CD4-positive, CD25-positive, alpha-beta regulatory T cell (primary cell): ENCODE data around the gene ABI1. TPM values are rescaled to one million over a fixed set of nuclear protein-coding genes. Genes with fewer than 3 reads are reported as not detected.

Experiments
- ATAC-seq, 2 donors: fragments of 150-1000 bp; cut with Tn5 transposase; one replicate each; pipeline ENCODE4 v1.10.0; 2021; ENCODE audit warnings: low read depth in 2 of 2, moderate number of reproducible peaks in 2 of 2, moderate library complexity in 1 of 2
- DNase-seq, 3 donors: peaks; one replicate each; pipeline versions ENCODE4 v3.0.0 to v3.0.0-alpha.2; 2012 to 2022; ENCODE audit warnings: mixed read lengths in 1 of 3
- H3K27ac ChIP-seq: one replicate; pipeline ENCODE4 v1.7.0; 2013; ENCODE audit warnings: mild to moderate bottlenecking, low read length; ENCODE audit not compliant: insufficient read depth, poor library complexity, severe bottlenecking
- H3K27me3 ChIP-seq: one replicate; pipeline ENCODE4 v1.7.0; 2013; ENCODE audit warnings: low read length; ENCODE audit not compliant: control insufficient read depth, insufficient read depth
- H3K36me3 ChIP-seq: one replicate; pipeline ENCODE4 v1.7.0; 2013; ENCODE audit warnings: mild to moderate bottlenecking, low read length, moderate library complexity; ENCODE audit not compliant: control insufficient read depth, insufficient read depth
- H3K4me1 ChIP-seq: 2 replicates; pipeline ENCODE4 v1.7.0; 2013; ENCODE audit warnings: mild to moderate bottlenecking, low read length; ENCODE audit not compliant: insufficient read depth, control insufficient read depth, poor library complexity, severe bottlenecking
- H3K4me3 ChIP-seq: one replicate; pipeline ENCODE4 v1.7.0; 2013; ENCODE audit warnings: low read depth, mild to moderate bottlenecking, low read length, moderate library complexity
- H3K9me3 ChIP-seq, 2 experiments: 1 replicate in 1 of 2; 2 replicates in 1 of 2; pipeline ENCODE4 v1.7.0; 2013; ENCODE audit warnings: low read length in 2 of 2, mild to moderate bottlenecking in 1 of 2, moderate library complexity in 1 of 2; ENCODE audit not compliant: control insufficient read depth in 2 of 2
- H3K27ac Mint-ChIP-seq, 3 donors: one replicate each; pipeline ENCODE4 v1.8.0; 2020 to 2022; ENCODE audit warnings: mild to moderate bottlenecking in 3 of 3, mixed read lengths in 3 of 3, moderate library complexity in 2 of 3
- H3K27me3 Mint-ChIP-seq: one replicate; pipeline ENCODE4 v1.8.0; 2022; ENCODE audit warnings: mild to moderate bottlenecking, mixed read lengths
- H3K36me3 Mint-ChIP-seq: one replicate; pipeline ENCODE4 v1.8.0; 2020; ENCODE audit warnings: mixed read lengths
- H3K4me1 Mint-ChIP-seq, 4 donors: one replicate each; pipeline ENCODE4 v1.8.0; 2020 to 2022; ENCODE audit warnings: mixed read lengths in 4 of 4, mild to moderate bottlenecking in 1 of 4
- H3K4me3 Mint-ChIP-seq, 4 donors: one replicate each; pipeline ENCODE4 v1.8.0; 2020 to 2022; ENCODE audit warnings: mild to moderate bottlenecking in 4 of 4, mixed read lengths in 4 of 4, moderate library complexity in 3 of 4
- H3K9me3 Mint-ChIP-seq, 7 donors: one replicate each; pipeline ENCODE4 v1.8.0; 2020 to 2022; ENCODE audit warnings: mixed read lengths in 7 of 7, mild to moderate bottlenecking in 3 of 7, moderate library complexity in 2 of 7
- polyA plus RNA-seq, 4 donors: library from polyadenylated mRNA; unstranded; fragments of 300-500 nt; fragmentation: Illumina TruSeq; gene quantifications; one replicate each; pipeline ENCODE4 v1.2.3, GENCODE V29; 2021
- total RNA-seq: library from RNA; stranded (reverse); gene quantifications from one replicate; pipeline ENCODE4 v1.2.3, GENCODE V29; 2022

ABI1 gene
- total and polyA plus RNA-seq, 5 donors from 2014 or later: 94.0 to 123 (median 97.9) TPM

DNA sequence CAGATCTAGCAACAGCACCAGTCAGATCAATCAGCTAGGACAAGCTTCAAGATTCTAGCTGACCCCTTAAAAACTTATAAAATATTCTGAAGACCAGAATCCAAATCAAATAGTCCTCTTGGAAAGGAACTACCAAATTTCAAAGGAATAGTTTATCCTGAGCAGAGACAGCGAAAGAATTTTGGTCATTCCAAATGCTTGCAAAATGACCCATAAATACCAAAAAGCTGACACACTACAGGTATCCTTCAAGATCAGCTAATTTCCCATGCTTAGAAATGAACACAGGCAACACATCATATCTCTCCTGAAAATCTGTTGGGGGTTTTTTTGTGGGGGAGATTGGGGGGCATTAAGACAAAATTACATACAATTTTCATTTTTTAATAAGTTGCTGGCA is 84.5 kb downstream of the ABI1 start:
- Histone ChIP-seq H3K27me3 (no peaks in the 10 kb centered on the region), H3K4me1 (peaks cover 48% of the 10 kb centered on the region), H3K27ac (no peak overlapping the region), H3K4me3 (peak overlapping the region; percentile 7), H3K36me3 (peaks cover 5% of the 10 kb centered on the region), H3K9me3 (no peaks in the 10 kb centered on the region)
- no peak for ATAC-seq
- Mint-ChIP-seq H3K4me1 (peaks cover 53 to 87% (median 76%) of the 10 kb centered on the region in 4 donors), H3K27ac (no peak overlapping the region), H3K27me3 (no peaks in the 10 kb centered on the region), H3K4me3 (peak overlapping the region in 1 of 4 donors; percentile 7), H3K9me3 (no peaks in the 10 kb centered on the region), H3K36me3 (peaks cover 9% of the 10 kb centered on the region)
- DNase-seq: no peak

- no peaks in the 10 kb centered on the region for H3K27me3 ChIP-seq
- H3K4me1 ChIP-seq: peaks cover 29% of the 10 kb centered on the region
- Mint-ChIP-seq H3K9me3 (no peaks in the 10 kb centered on the region), H3K27ac (peak overlapping the region in 1 of 3 donors; percentile 70), H3K4me3 (peak overlapping the region in 1 of 4 donors; percentile 25), H3K4me1 (peaks cover 53 to 74% (median 65%) of the 10 kb centered on the region in 4 donors), H3K36me3 (peaks cover 11% of the 10 kb centered on the region), H3K27me3 (no peaks in the 10 kb centered on the region)
- no peaks in the 10 kb centered on the region for H3K9me3 ChIP-seq
- DNase-seq (no peak), ATAC-seq (no peak)
- H3K4me3 ChIP-seq: peak overlapping the region; percentile 32
- H3K36me3 ChIP-seq: peaks cover 18% of the 10 kb centered on the region
- H3K27ac ChIP-seq: no peak overlapping the region
Measured at GRCh38 chr10:26773633-26774032, 87.1 kb downstream of the ABI1 start.

DNA sequence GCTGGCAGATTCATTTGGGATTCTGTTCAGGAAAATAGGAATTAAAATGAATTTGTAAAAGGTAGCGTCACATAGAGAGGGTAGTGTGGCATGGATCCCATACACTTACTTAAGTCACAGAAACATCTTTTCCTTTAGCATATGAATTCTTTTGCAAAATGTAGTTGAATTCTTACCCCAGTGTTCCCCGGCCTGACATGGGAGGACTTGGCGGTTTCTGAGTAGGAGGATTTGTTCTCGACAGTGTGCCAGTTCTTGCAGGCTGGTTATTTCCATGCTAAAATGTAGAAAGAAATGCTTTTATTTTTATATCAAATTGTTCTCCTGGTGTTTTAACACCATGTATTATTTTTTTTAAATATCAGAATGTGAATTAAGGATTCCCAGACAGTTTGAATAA is 90.7 kb downstream of the ABI1 start:
- ATAC-seq (no peak), DNase-seq (no peak)
- Histone ChIP-seq H3K36me3 (peaks cover 37% of the 10 kb centered on the region), H3K9me3 (no peaks in the 10 kb centered on the region), H3K4me3 (no peak overlapping the region), H3K4me1 (peaks cover 11% of the 10 kb centered on the region), H3K27ac (no peak overlapping the region), H3K27me3 (no peaks in the 10 kb centered on the region)
- Mint-ChIP-seq H3K4me1 (peaks cover 39 to 56% (median 44%) of the 10 kb centered on the region in 4 donors), H3K27me3 (no peaks in the 10 kb centered on the region), H3K4me3 (no peak overlapping the region), H3K36me3 (peaks cover 23% of the 10 kb centered on the region), H3K9me3 (no peaks in the 10 kb centered on the region), H3K27ac (no peak overlapping the region)

- H3K36me3 Mint-ChIP-seq: peaks cover 38% of the 10 kb centered on the region
- no peak overlapping the region for H3K27ac Mint-ChIP-seq
- ATAC-seq (no peak), DNase-seq (no peak)
- H3K4me3 Mint-ChIP-seq: no peak overlapping the region
- peaks cover 7 to 28% (median 26%) of the 10 kb centered on the region in 4 donors for H3K4me1 Mint-ChIP-seq
- Histone ChIP-seq H3K36me3 (peaks cover 65% of the 10 kb centered on the region), H3K27me3 (no peaks in the 10 kb centered on the region), H3K27ac (no peak overlapping the region), H3K9me3 (no peaks in the 10 kb centered on the region), H3K4me1 (no peaks in the 10 kb centered on the region), H3K4me3 (no peak overlapping the region)
- no peaks in the 10 kb centered on the region for H3K27me3 Mint-ChIP-seq
- no peaks in the 10 kb centered on the region for H3K9me3 Mint-ChIP-seq
Measured at GRCh38 chr10:26765549-26765948, 95.2 kb downstream of the ABI1 start.

DNA sequence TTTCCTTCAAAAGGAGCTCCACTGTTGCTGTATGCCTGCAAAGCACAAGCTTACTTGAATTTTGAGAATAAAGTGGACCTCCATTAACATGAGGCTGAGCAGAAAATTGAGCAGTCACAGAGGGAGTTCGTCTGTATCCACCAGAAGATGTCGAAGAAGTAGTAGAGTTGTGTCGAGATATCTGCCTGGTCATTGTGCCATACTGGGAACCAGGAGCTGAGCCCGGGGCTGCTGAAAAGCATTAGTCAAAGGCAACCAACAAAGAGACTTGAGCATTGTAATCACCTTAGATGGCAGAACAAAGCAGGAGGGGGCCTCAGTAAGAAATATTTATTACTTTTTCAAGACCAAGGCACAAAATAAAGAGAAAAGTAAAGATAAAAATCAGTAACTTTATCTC is 101.8 kb downstream of the ABI1 start:
- Histone ChIP-seq H3K27ac (peak overlapping the region; percentile 30), H3K4me3 (no peak overlapping the region), H3K4me1 (no peaks in the 10 kb centered on the region), H3K27me3 (no peaks in the 10 kb centered on the region), H3K36me3 (peaks cover 48% of the 10 kb centered on the region), H3K9me3 (no peaks in the 10 kb centered on the region)
- ATAC-seq (no peak), DNase-seq (no peak)
- no peaks in the 10 kb centered on the region for H3K9me3 Mint-ChIP-seq
- no peak overlapping the region for H3K4me3 Mint-ChIP-seq
- H3K27me3 Mint-ChIP-seq: no peaks in the 10 kb centered on the region
- H3K36me3 Mint-ChIP-seq: peaks cover 41% of the 10 kb centered on the region
- H3K4me1 Mint-ChIP-seq: peaks cover 19 to 24% (median 19%) of the 10 kb centered on the region in 4 donors
- peak overlapping the region in 2 of 3 donors; percentile 12 to 33 for H3K27ac Mint-ChIP-seq

- ATAC-seq: no peak
- H3K36me3 ChIP-seq: peaks cover 40% of the 10 kb centered on the region
Measured at GRCh38 chr10:26755443-26755903, 105.3 kb downstream of the ABI1 start.

DNA sequence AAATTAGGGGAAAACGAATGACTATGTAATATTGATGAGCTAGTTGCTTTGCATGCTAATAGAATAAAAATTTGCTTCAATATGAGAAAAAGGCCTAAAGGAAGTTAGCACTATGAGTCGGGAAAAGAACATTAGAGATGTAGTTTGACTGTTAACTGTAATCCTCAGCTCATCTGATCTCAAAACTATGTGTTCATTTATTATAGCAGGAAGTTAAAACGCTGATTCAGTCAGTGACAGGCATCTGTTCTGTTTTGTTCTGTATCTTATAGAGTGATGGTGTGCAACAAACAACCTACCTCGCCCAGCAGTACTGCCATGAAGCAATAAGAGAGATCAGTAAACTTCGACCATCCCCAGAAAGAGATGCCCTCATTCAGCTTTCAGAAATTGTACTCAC is 114.7 kb downstream of the ABI1 start:
- H3K27me3 Mint-ChIP-seq: no peaks in the 10 kb centered on the region
- no peak for ATAC-seq
- peak in 1 of 3 donors; percentile 54 for DNase-seq
- peaks cover 44% of the 10 kb centered on the region for H3K36me3 ChIP-seq
- peaks cover 6% of the 10 kb centered on the region for H3K4me1 ChIP-seq
- H3K9me3 ChIP-seq: no peaks in the 10 kb centered on the region
- H3K4me3 Mint-ChIP-seq: peak overlapping the region in 1 of 4 donors; percentile 9
- H3K27ac Mint-ChIP-seq: peak overlapping the region in 2 of 3 donors; percentile 80 to 87
- peaks cover 26% of the 10 kb centered on the region for H3K36me3 Mint-ChIP-seq
- peaks cover 9 to 33% (median 21%) of the 10 kb centered on the region in 4 donors for H3K4me1 Mint-ChIP-seq
- H3K9me3 Mint-ChIP-seq: peaks cover 0 to 2% (median 0%) of the 10 kb centered on the region in 7 donors
- no peak overlapping the region for H3K4me3 ChIP-seq
- no peaks in the 10 kb centered on the region for H3K27me3 ChIP-seq
- H3K27ac ChIP-seq: peak overlapping the region; percentile 52

More at GRCh38 chr10:26755443-26755903, 105.3 kb downstream of the ABI1 start:
- H3K4me3 Mint-ChIP-seq: peak overlapping the region in 1 of 4 donors; percentile 48
- Histone ChIP-seq H3K4me3 (no peak overlapping the region), H3K27me3 (no peaks in the 10 kb centered on the region), H3K4me1 (no peaks in the 10 kb centered on the region), H3K27ac (no peak overlapping the region), H3K9me3 (no peaks in the 10 kb centered on the region)
- H3K9me3 Mint-ChIP-seq: no peaks in the 10 kb centered on the region
- peak overlapping the region in 1 of 3 donors; percentile 65 for H3K27ac Mint-ChIP-seq
- no peaks in the 10 kb centered on the region for H3K27me3 Mint-ChIP-seq
- H3K4me1 Mint-ChIP-seq: peaks cover 13 to 33% (median 19%) of the 10 kb centered on the region in 4 donors
- DNase-seq: no peak
- peaks cover 41% of the 10 kb centered on the region for H3K36me3 Mint-ChIP-seq

DNA sequence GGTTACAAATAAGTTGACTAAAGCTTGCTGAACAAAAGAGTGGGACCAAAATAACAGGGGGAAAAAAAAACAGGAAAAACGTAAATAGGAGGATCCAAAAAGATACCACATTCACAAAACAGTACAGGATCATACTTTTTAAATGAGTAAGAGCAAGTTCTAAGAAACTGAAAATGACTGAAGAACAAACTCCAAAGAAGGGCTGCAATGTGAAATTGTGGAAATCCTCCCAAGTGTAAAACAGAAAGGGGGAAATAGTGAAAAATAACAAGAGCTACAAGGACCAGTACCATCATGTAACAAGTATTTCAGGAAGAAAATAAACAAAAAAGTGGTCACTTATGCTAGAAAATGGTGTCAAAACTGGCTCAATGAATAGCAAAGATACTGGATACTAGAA is 116.9 kb downstream of the ABI1 start:
- peak overlapping the region in 1 of 3 donors; percentile 34 for H3K27ac Mint-ChIP-seq
- Histone ChIP-seq H3K9me3 (no peaks in the 10 kb centered on the region), H3K36me3 (peaks cover 27% of the 10 kb centered on the region), H3K4me3 (no peak overlapping the region), H3K4me1 (peaks cover 11% of the 10 kb centered on the region), H3K27me3 (no peaks in the 10 kb centered on the region), H3K27ac (no peak overlapping the region)
- no peaks in the 10 kb centered on the region for H3K27me3 Mint-ChIP-seq
- peaks cover 24 to 55% (median 39%) of the 10 kb centered on the region in 4 donors for H3K4me1 Mint-ChIP-seq
- no peak for DNase-seq
- ATAC-seq: no peak
- peaks cover 0 to 2% (median 0%) of the 10 kb centered on the region in 7 donors for H3K9me3 Mint-ChIP-seq
- peaks cover 38% of the 10 kb centered on the region for H3K36me3 Mint-ChIP-seq
- H3K4me3 Mint-ChIP-seq: no peak overlapping the region
